BLaER1 treated with 17β-estradiol and CSF1 and Interleukin-3, amounts not matched to agents 10 nM and 100 nM (cell line): ENCODE measurements around the gene CTBP1.

Experiments
- H3K27ac ChIP-seq, 11 experiments: shearing (Covaris generic); formaldehyde crosslinking; 2 replicates each; pipeline ENCODE4 v1.8.1; 2022
- H3K27me3 ChIP-seq, 11 experiments: shearing (Covaris generic); formaldehyde crosslinking; 2 replicates each; pipeline ENCODE4 v1.8.1; 2022
- H3K36me3 ChIP-seq, 11 experiments: shearing (Covaris generic); formaldehyde crosslinking; 2 replicates each; pipeline ENCODE4 v1.8.1; 2022
- H3K4me1 ChIP-seq, 10 experiments: shearing (Covaris generic); formaldehyde crosslinking; 2 replicates each; pipeline ENCODE4 v1.8.1; 2022
- H3K4me2 ChIP-seq, 11 experiments: shearing (Covaris generic); formaldehyde crosslinking; 2 replicates each; pipeline ENCODE4 v1.8.1; 2022
- H3K4me3 ChIP-seq, 10 experiments: shearing (Covaris generic); formaldehyde crosslinking; 2 replicates each; pipeline ENCODE4 v1.8.1; 2022
- H3K9ac ChIP-seq, 11 experiments: shearing (Covaris generic); formaldehyde crosslinking; 2 replicates each; pipeline ENCODE4 v1.8.1; 2022
- H3K9me3 ChIP-seq, 11 experiments: shearing (Covaris generic); formaldehyde crosslinking; replicated peaks in 1 of 11; 2 replicates each; pipeline ENCODE4 v1.8.1; 2022
- H4K20me1 ChIP-seq, 11 experiments: shearing (Covaris generic); formaldehyde crosslinking; 2 replicates each; pipeline ENCODE4 v1.8.1; 2022
- Cebpa-rat ChIP-seq, 11 experiments: shearing (Covaris generic); IDR thresholded peaks; 2 replicates each; pipeline ENCODE4 v1.8.1; 2022

Gene CTBP1

GRCh38 chr4:1211891-1212545 lies 36.9 kb downstream of the CTBP1 start:
- Histone ChIP-seq H3K4me2 (0 out of 22 replicates have a peak overlapping the region, but pooled peaks of 1 of the 11 experiments have one; percentile 90), H3K9me3 (no peaks in the 10 kb centered on the region), H3K27ac (no peak overlapping the region), H3K9ac (no peak overlapping the region), H3K4me3 (no peak overlapping the region), H3K27me3 (no peaks in the 10 kb centered on the region), H3K4me1 (peaks cover 57 to 98% (median 88%) of the 10 kb centered on the region in 10 experiments), H3K36me3 (peaks cover 55 to 70% (median 63%) of the 10 kb centered on the region in 11 experiments), H4K20me1 (peaks cover 63 to 100% (median 87%) of the 10 kb centered on the region in 11 experiments)
- TF ChIP-seq Cebpa-rat (IDR thresholded peaks at IDR 0.05): no peak

- TF ChIP-seq Cebpa-rat (IDR thresholded peaks at IDR 0.05): no peak
Measured at GRCh38 chr4:1211371-1211770, 37.6 kb downstream of the CTBP1 start.

GRCh38 chr4:1210971-1211370 lies 38.0 kb downstream of the CTBP1 start:
- no peak overlapping the region for H3K4me3 ChIP-seq
- no peak for TF ChIP-seq Cebpa-rat (IDR thresholded peaks at IDR 0.05)
- peak overlapping the region in 10 of 11 experiments; percentile 20 to 85 (median 80); a peak in 18 of 22 replicates for H3K4me2 ChIP-seq
- H3K9ac ChIP-seq: peak overlapping the region in 4 of 11 experiments; percentile 4 to 31 (median 12); a peak in 1 of 22 replicates
- H3K4me1 ChIP-seq: peaks cover 50 to 96% (median 84%) of the 10 kb centered on the region in 10 experiments
- H4K20me1 ChIP-seq: peaks cover 56 to 96% (median 78%) of the 10 kb centered on the region in 11 experiments
- peaks cover 51 to 64% (median 56%) of the 10 kb centered on the region in 11 experiments for H3K36me3 ChIP-seq
- H3K9me3 ChIP-seq: no peaks in the 10 kb centered on the region
- no peak overlapping the region for H3K27ac ChIP-seq
- no peaks in the 10 kb centered on the region for H3K27me3 ChIP-seq

More at GRCh38 chr4:1211371-1211770, 37.6 kb downstream of the CTBP1 start:
- peaks cover 51 to 96% (median 84%) of the 10 kb centered on the region in 10 experiments for H3K4me1 ChIP-seq
- H4K20me1 ChIP-seq: peaks cover 60 to 96% (median 82%) of the 10 kb centered on the region in 11 experiments
- H3K4me2 ChIP-seq: peak overlapping the region in 9 of 11 experiments; percentile 20 to 85 (median 79); a peak in 14 of 22 replicates
- H3K36me3 ChIP-seq: peaks cover 55 to 68% (median 60%) of the 10 kb centered on the region in 11 experiments
- H3K9me3 ChIP-seq: no peaks in the 10 kb centered on the region
- H3K4me3 ChIP-seq: no peak overlapping the region
- H3K9ac ChIP-seq: 0 out of 22 replicates have a peak overlapping the region, but pooled peaks of 3 of the 11 experiments have one; percentile 4 to 15 (median 10)
- H3K27ac ChIP-seq: no peak overlapping the region
- H3K27me3 ChIP-seq: no peaks in the 10 kb centered on the region

GRCh38 chr4:1210241-1210841 lies 38.6 kb downstream of the CTBP1 start:
- H3K4me1 ChIP-seq: peaks cover 48 to 96% (median 83%) of the 10 kb centered on the region in 10 experiments
- H3K9me3 ChIP-seq: no peaks in the 10 kb centered on the region
- H3K27me3 ChIP-seq: no peaks in the 10 kb centered on the region
- 0 out of 22 replicates have a peak overlapping the region, but pooled peaks of 1 of the 11 experiments have one; percentile 48 for H3K27ac ChIP-seq
- peak overlapping the region in 5 of 11 experiments; percentile 2 to 59 (median 49); a peak in 4 of 22 replicates for H3K9ac ChIP-seq
- H3K4me2 ChIP-seq: peak overlapping the region in 10 of 11 experiments; percentile 73 to 86 (median 82); a peak in 19 of 22 replicates
- no peak overlapping the region; a peak in 1 of 20 replicates for H3K4me3 ChIP-seq
- TF ChIP-seq Cebpa-rat (IDR thresholded peaks at IDR 0.05): no peak
- peaks cover 45 to 58% (median 50%) of the 10 kb centered on the region in 11 experiments for H3K36me3 ChIP-seq
- peaks cover 49 to 90% (median 71%) of the 10 kb centered on the region in 11 experiments for H4K20me1 ChIP-seq

GRCh38 chr4:1209821-1210220 lies 39.1 kb downstream of the CTBP1 start:
- Histone ChIP-seq H3K27me3 (no peaks in the 10 kb centered on the region), H3K36me3 (peaks cover 40 to 53% (median 46%) of the 10 kb centered on the region in 11 experiments), H3K27ac (peak overlapping the region in 5 of 11 experiments; percentile 4 to 58 (median 21); a peak in 5 of 22 replicates), H4K20me1 (peaks cover 44 to 85% (median 66%) of the 10 kb centered on the region in 11 experiments), H3K4me1 (peaks cover 48 to 96% (median 83%) of the 10 kb centered on the region in 10 experiments), H3K4me2 (peak overlapping the region; percentile 73 to 86 (median 80)), H3K9me3 (no peaks in the 10 kb centered on the region), H3K9ac (peak overlapping the region in 7 of 11 experiments; percentile 18 to 59 (median 42); a peak in 10 of 22 replicates), H3K4me3 (no peak overlapping the region; a peak in 1 of 20 replicates)
- no peak for TF ChIP-seq Cebpa-rat (IDR thresholded peaks at IDR 0.05)

GRCh38 chr4:1208970-1209704 lies 39.8 kb downstream of the CTBP1 start:
- peak overlapping the region in 8 of 11 experiments; percentile 18 to 64 (median 44); a peak in 12 of 22 replicates for H3K9ac ChIP-seq
- H3K36me3 ChIP-seq: peaks cover 33 to 46% (median 39%) of the 10 kb centered on the region in 11 experiments
- H3K9me3 ChIP-seq: no peaks in the 10 kb centered on the region

GRCh38 chr4:1208266-1208961 lies 40.5 kb downstream of the CTBP1 start:
- peak overlapping the region in 9 of 11 experiments; percentile 9 to 64 (median 44); a peak in 18 of 22 replicates for H3K9ac ChIP-seq
- H3K9me3 ChIP-seq: no peaks in the 10 kb centered on the region
- no peaks in the 10 kb centered on the region for H3K27me3 ChIP-seq
- no peak for TF ChIP-seq Cebpa-rat (IDR thresholded peaks at IDR 0.05)
- H3K4me2 ChIP-seq: peak overlapping the region; percentile 73 to 86 (median 80)
- H3K36me3 ChIP-seq: peaks cover 26 to 39% (median 32%) of the 10 kb centered on the region in 11 experiments
- peak overlapping the region in 9 of 11 experiments; percentile 15 to 69 (median 56); a peak in 16 of 22 replicates for H3K27ac ChIP-seq
- H4K20me1 ChIP-seq: peaks cover 30 to 71% (median 52%) of the 10 kb centered on the region in 11 experiments; a peak in 21 of 22 replicates
- peaks cover 48 to 96% (median 83%) of the 10 kb centered on the region in 10 experiments for H3K4me1 ChIP-seq
- H3K4me3 ChIP-seq: 0 out of 20 replicates have a peak overlapping the region, but pooled peaks of 1 of the 10 experiments have one; percentile 12

More at GRCh38 chr4:1208970-1209704, 39.8 kb downstream of the CTBP1 start:
- Histone ChIP-seq H3K27me3 (no peaks in the 10 kb centered on the region), H3K4me3 (no peak overlapping the region; a peak in 1 of 20 replicates), H3K4me1 (peaks cover 48 to 96% (median 83%) of the 10 kb centered on the region in 10 experiments), H3K4me2 (peak overlapping the region; percentile 73 to 86 (median 80)), H4K20me1 (peaks cover 37 to 78% (median 59%) of the 10 kb centered on the region in 11 experiments), H3K27ac (peak overlapping the region in 7 of 11 experiments; percentile 3 to 69 (median 58); a peak in 7 of 22 replicates)
- no peak for TF ChIP-seq Cebpa-rat (IDR thresholded peaks at IDR 0.05)
